Skeletal muscle satellite cell (primary cell): ENCODE results near the gene ZKSCAN5.
"Not testable (repeated sequence)": the region's sequence is repeated elsewhere in the genome, so short reads cannot be mapped to it uniquely, and the experiment has no call there.

Source experiments
- H3K27me3 ChIP-seq: 2 replicates; pipeline ENCODE4 v1.7.0; 2013; ENCODE audit warnings: low read length; ENCODE audit not compliant: control insufficient read depth, insufficient read depth
- H3K36me3 ChIP-seq: 2 replicates; pipeline ENCODE4 v1.7.0; 2013; ENCODE audit warnings: mild to moderate bottlenecking, control low read depth, low read length; ENCODE audit not compliant: insufficient read depth
- H3K4me1 ChIP-seq: 2 replicates; pipeline ENCODE4 v1.7.0; 2013; ENCODE audit warnings: low read length; ENCODE audit not compliant: control insufficient read depth, insufficient read depth
- H3K4me2 ChIP-seq: 2 replicates; pipeline ENCODE4 v1.7.0; 2013; ENCODE audit warnings: mild to moderate bottlenecking, low read length
- H3K4me3 ChIP-seq: 2 replicates; pipeline ENCODE4 v1.7.0; 2013; ENCODE audit warnings: low read length
- H3K9ac ChIP-seq: 2 replicates; pipeline ENCODE4 v1.7.0; 2013; ENCODE audit warnings: mild to moderate bottlenecking, low read depth, low read length, moderate library complexity
- H3K9me3 ChIP-seq: replicated peaks from 2 replicates; pipeline ENCODE4 v1.7.0; 2013; ENCODE audit warnings: mild to moderate bottlenecking, control low read depth, low read length

ZKSCAN5 gene

DNA sequence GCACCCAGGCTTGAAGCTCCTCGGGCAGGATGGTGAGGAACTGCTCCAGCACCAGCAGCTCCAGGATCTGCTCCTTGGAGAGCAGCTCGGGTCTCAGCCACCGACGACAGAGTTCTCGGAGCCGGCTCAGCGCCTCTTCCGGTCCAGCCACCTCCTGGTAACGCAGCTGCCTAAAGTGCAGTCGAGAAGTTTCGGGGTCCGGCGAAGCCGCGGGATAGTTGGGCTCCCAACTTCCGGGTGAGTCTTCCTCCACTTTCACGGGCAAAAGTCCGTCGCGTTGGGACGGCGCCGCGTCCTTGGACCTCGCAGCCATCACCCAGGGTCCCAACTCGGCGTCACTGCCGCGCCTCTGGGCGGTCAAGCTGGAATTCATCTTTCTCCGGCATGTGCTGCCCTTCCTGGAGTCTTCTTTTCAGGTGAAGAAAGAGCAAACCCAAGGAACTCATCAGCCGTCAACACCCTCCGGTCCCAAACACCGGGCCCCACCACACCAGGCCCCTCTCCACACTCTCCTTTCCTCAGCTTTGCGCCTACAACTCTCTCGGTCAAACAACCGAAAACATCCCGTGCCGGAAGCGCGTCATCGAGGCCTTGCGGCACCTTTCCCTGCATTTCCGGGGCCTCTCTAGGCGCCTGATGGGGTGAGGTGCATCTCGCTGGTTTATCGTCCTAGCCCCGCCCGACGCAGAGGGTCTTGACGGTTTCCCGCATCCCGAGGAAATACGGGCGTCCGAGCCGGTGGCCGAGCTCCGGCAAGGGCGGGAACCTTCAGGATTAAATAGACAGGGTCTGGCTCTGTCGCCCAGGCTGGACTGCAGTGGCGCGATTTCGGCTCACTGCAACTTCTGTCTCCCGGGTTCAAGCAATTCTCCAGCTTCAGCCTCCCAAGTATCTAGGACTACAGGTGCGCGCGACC lies 4.5 kb upstream of the ZKSCAN5 start, which contains the start of gene ZNF394:
Gene ZNF394, minus strand, starts transcription at position 561 of the 916 bp plus-strand sequence. Its CDS starts 188 bp downstream, at position 373.
- Histone ChIP-seq H3K4me3 (peak within 1 kb of the TSS; percentile 85), H3K4me2 (peak within 1 kb of the TSS; percentile 83)

DNA sequence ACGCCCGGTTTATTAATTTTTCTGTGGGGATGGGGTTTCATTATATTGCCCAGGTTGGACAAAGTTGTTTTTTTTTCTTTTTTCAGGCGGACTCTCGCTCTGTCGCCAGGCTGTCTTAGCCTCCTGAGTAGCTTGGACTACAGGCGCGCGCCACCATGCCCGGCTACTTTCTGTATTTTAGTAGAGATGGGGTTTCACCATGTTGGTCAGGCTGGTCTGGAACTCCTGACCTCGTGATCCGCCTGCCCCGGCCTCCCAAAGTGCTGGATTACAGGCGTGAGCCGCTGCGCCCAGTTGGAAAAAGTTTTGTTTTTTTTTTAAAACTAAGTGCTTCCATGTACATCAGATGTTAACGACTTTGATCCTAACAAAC lies 3.8 kb upstream of the ZKSCAN5 start:
- no peaks in the 10 kb centered on the region for H3K9me3 ChIP-seq
- H3K27me3 ChIP-seq, result no peaks in the 10 kb centered on the region
- peak overlapping the region; percentile 85 for H3K4me3 ChIP-seq
- peaks cover 12% of the 10 kb centered on the region for H3K4me1 ChIP-seq
- peak overlapping the region; percentile 95 for H3K9ac ChIP-seq
- peak overlapping the region; percentile 83 for H3K4me2 ChIP-seq
- H3K36me3 ChIP-seq, result peaks cover 16% of the 10 kb centered on the region

More for the DNA sequence above, 4.5 kb upstream of the ZKSCAN5 start, which contains the start of gene ZNF394:
- H3K27me3 ChIP-seq, result no peaks in the 10 kb centered on the region
- peak within 1 kb of the TSS; percentile 95 for H3K9ac ChIP-seq
- H3K9me3 ChIP-seq, result no peaks in the 10 kb centered on the region
- H3K4me1 ChIP-seq, result peaks cover 10% of the 10 kb centered on the region
- peaks cover 16% of the 10 kb centered on the region for H3K36me3 ChIP-seq

DNA sequence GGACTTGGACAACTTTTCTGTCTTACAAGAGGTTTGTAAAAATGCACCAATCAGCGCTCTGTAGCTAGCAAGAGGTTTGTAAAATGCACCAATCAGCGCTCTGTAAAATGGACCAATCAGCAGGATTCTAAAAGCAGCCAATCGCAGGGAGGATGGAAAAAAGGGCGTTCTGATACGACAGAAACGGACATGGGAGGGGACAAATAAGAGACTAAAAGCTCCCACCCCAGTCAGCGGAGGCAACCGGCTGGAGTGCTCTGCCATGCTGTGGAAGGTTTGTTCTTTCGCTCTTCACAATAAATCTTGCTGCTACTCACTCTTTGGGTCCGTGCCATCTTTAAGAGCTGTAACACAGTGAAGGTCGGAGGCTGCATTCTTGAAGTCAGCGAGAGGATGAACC lies 3.2 kb upstream of the ZKSCAN5 start:
- Histone ChIP-seq H3K4me2 (peak overlapping the region; percentile 83), H3K36me3 (peaks cover 13% of the 10 kb centered on the region), H3K4me3 (peak overlapping the region; percentile 85), H3K4me1 (peaks cover 19% of the 10 kb centered on the region)
- not testable (repeated sequence) for H3K27me3 ChIP-seq, H3K9ac ChIP-seq, H3K9me3 ChIP-seq

DNA sequence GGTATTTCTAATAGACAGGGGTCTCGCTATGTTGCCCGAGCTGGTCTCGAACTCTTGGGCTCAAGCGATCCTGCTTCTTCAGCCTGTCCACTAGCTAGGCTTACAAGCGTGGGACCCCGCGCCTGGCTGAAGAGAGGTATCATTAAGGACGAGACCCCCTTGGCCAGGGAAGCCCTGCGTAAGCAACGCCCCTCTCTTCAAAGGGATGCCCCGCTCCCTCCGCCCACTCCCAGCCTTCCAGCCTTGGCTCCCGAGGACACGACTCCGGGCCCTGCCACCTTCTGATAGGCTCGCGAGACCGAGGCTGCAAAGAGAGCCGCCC lies 220 bp upstream of the ZKSCAN5 start:
- H3K9ac ChIP-seq, result peak overlapping the region; percentile 91
- no peaks in the 10 kb centered on the region for H3K36me3 ChIP-seq
- peaks cover 13% of the 10 kb centered on the region for H3K4me1 ChIP-seq
- peak overlapping the region; percentile 92 for H3K4me3 ChIP-seq
- peak overlapping the region; percentile 86 for H3K4me2 ChIP-seq
- no peaks in the 10 kb centered on the region for H3K9me3 ChIP-seq
- H3K27me3 ChIP-seq, result no peaks in the 10 kb centered on the region

DNA sequence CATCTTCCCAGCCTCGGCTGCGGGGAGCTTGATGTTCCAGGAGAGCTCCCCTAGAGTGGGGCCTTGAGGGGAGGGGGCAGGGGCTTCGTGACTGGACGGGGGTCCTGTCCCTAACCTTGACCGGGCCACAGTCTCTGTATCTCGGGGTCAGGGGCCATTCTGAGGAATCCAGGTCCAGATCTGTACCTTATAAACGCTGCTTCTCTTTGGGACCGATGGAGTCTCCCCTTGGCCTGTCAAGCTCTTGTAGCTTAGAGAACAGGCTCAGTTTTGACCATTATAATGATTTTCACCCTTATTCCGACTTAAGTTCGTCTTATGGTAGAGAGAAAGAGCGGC lies 831 bp downstream of the ZKSCAN5 start:
- Histone ChIP-seq H3K9ac (peak overlapping the region; percentile 91), H3K9me3 (no peaks in the 10 kb centered on the region), H3K27me3 (no peaks in the 10 kb centered on the region), H3K4me2 (peak overlapping the region; percentile 86), H3K36me3 (no peaks in the 10 kb centered on the region), H3K4me3 (peak overlapping the region; percentile 92), H3K4me1 (peaks cover 13% of the 10 kb centered on the region)

DNA sequence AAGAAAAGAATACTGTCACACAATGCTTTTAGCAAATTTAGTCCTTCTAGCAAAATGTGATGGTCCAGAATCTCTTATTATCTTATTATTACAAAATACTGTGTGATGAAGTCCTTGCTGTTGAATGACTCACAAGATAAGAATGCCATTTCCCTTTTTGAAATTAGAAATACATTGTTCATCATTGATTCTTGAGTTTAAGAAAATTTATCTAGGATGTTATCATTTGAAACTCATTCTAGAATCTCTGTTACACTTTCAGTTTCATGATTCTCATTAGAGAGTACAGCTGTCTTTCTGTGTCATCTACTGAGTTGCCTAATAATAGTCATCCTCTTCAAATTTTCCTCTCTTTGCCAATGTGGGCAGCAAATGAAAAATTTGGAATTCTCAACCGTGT lies 9.6 kb downstream of the ZKSCAN5 start:
- peaks cover 9% of the 10 kb centered on the region for H3K4me1 ChIP-seq
- H3K9ac ChIP-seq, result no peak overlapping the region
- H3K4me2 ChIP-seq, result no peak overlapping the region
- H3K4me3 ChIP-seq, result no peak overlapping the region
- peaks cover 33% of the 10 kb centered on the region for H3K36me3 ChIP-seq
- no peaks in the 10 kb centered on the region for H3K9me3 ChIP-seq
- H3K27me3 ChIP-seq, result no peaks in the 10 kb centered on the region

DNA sequence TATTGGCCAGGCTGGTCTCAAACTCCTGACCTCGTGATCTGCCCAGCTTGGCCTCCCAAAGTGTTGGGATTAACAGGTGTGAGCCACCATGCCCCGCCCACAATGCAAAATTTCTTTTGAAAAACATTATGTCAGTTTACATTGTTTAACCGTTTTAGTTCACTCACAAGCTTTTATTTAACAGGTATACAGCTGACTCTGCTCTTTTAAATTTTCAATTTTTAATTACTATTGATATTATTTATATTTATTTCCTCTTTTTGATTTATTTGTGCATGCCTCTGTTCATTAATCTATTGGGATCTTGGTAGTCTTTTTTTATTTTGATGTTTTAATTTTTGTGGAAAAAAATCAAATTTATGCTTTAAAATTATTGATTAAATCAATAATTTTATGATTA lies 16.9 kb downstream of the ZKSCAN5 start:
- Histone ChIP-seq H3K27me3 (no peaks in the 10 kb centered on the region), H3K4me1 (no peaks in the 10 kb centered on the region), H3K4me3 (no peak overlapping the region), H3K9me3 (no peaks in the 10 kb centered on the region), H3K36me3 (peaks cover 32% of the 10 kb centered on the region), H3K9ac (no peak overlapping the region), H3K4me2 (no peak overlapping the region)

DNA sequence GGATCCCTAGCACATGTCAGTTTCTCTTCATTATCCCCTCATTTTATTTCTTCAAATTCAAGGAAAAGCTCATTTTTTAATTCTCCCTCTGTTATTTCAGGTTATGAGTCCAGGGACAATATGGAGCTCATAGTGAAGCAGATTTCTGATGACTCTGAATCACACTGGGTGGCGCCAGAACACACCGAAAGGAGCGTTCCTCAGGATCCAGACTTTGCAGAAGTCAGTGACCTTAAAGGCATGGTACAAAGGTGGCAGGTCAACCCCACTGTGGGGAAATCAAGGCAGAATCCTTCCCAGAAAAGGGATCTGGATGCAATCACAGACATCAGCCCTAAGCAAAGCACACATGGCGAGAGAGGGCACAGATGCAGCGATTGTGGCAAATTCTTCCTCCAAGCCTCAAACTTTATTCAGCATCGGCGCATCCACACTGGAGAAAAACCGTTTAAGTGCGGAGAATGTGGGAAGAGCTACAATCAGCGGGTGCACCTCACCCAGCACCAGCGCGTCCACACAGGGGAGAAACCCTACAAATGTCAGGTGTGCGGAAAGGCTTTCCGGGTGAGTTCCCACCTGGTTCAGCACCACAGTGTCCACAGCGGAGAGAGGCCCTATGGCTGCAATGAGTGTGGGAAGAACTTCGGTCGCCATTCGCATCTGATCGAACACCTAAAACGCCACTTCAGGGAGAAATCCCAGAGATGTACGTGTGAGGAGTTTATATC lies 21.4 kb downstream of the ZKSCAN5 start:
- H3K4me3 ChIP-seq, result no peak overlapping the region
- H3K4me2 ChIP-seq, result no peak overlapping the region
- H3K4me1 ChIP-seq, result no peaks in the 10 kb centered on the region
- peaks cover 46% of the 10 kb centered on the region for H3K36me3 ChIP-seq
- H3K9me3 ChIP-seq, result peaks cover 5% of the 10 kb centered on the region
- no peaks in the 10 kb centered on the region for H3K27me3 ChIP-seq
- H3K9ac ChIP-seq, result no peak overlapping the region

DNA sequence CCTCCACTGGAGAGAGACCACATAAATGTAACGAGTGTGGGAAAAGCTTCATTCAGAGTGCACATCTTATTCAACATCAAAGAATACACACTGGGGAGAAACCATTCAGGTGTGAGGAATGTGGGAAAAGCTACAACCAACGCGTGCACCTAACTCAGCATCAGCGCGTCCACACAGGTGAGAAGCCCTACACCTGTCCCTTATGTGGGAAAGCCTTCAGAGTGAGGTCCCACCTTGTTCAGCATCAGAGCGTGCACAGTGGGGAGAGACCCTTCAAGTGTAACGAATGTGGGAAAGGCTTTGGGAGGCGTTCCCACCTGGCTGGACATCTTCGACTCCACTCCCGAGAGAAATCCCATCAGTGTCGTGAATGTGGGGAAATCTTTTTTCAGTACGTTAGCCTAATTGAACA lies 26.9 kb downstream of the ZKSCAN5 start:
- Histone ChIP-seq H3K36me3 (peaks cover 64% of the 10 kb centered on the region), H3K9ac (no peak overlapping the region), H3K4me1 (no peaks in the 10 kb centered on the region), H3K4me2 (no peak overlapping the region), H3K27me3 (no peaks in the 10 kb centered on the region), H3K4me3 (peak overlapping the region; percentile 16), H3K9me3 (peaks cover 34% of the 10 kb centered on the region)

DNA sequence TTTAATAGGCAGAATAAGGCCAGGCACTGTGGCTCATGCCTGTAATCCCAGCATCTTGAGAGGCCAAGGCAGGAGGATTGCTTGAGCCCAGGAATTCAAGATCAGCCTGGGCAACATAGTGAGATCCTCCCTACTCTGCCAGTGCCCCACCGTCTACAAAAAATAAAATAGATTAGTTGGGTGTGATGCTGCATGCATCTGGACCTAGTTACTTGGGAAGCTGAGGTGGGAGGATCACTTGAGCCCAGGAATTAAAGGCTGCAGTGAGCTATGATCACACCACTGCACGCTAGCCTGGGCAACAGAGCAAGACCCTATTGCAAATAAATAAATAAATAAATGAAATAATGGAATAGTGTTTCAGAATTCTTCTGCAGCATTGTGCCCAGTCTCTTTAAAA lies 31.2 kb downstream of the ZKSCAN5 start:
- H3K4me1 ChIP-seq, result no peaks in the 10 kb centered on the region
- H3K27me3 ChIP-seq, result no peaks in the 10 kb centered on the region
- H3K9ac ChIP-seq, result no peak overlapping the region
- peaks cover 32% of the 10 kb centered on the region for H3K36me3 ChIP-seq
- peaks cover 34% of the 10 kb centered on the region for H3K9me3 ChIP-seq
- no peak overlapping the region for H3K4me3 ChIP-seq
- no peak overlapping the region for H3K4me2 ChIP-seq

DNA sequence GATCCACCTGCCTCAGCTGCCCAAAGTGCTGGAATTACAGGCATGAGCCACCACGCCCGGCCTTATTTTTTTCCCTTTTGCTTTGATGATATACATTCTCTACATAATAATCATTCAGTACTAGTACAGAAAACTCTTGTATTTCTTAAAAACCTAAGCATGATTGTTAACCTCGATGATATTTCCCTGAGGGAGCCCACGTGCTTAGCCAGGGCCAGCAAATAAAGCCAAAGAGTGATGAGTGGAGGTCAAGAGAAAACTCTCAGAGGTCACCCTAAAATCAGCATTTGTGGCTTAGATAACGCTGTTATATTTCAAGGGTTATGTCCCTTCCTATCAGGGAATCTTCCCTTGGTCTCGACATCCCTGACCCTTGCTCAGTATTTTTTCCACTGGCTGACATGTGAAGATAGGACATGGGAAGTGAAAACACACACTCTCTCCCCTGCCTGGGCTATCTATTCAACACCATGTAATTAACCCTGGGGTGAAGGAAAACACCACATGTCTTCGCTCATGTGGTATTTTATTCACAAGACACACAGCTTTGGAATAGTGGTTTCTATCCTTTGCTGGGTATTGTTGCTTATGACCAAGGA lies 34.9 kb downstream of the ZKSCAN5 start:
- Histone ChIP-seq H3K4me3 (no peak overlapping the region), H3K4me1 (no peaks in the 10 kb centered on the region), H3K9me3 (peaks cover 10% of the 10 kb centered on the region)

More for the DNA sequence above, 34.9 kb downstream of the ZKSCAN5 start:
- H3K27me3 ChIP-seq, result no peaks in the 10 kb centered on the region
- no peaks in the 10 kb centered on the region for H3K36me3 ChIP-seq
- H3K4me2 ChIP-seq, result no peak overlapping the region
- H3K9ac ChIP-seq, result no peak overlapping the region
